Measurements from ENCODE around the gene ABCC1. TPM values are rescaled to one million over a fixed set of nuclear protein-coding genes. Genes with fewer than 3 reads are reported as not detected.

Gene ABCC1
- total and polyA plus RNA-seq, 3 donors from 2014 or later = 54.7 to 90.6 (median 88.0) TPM

DNA sequence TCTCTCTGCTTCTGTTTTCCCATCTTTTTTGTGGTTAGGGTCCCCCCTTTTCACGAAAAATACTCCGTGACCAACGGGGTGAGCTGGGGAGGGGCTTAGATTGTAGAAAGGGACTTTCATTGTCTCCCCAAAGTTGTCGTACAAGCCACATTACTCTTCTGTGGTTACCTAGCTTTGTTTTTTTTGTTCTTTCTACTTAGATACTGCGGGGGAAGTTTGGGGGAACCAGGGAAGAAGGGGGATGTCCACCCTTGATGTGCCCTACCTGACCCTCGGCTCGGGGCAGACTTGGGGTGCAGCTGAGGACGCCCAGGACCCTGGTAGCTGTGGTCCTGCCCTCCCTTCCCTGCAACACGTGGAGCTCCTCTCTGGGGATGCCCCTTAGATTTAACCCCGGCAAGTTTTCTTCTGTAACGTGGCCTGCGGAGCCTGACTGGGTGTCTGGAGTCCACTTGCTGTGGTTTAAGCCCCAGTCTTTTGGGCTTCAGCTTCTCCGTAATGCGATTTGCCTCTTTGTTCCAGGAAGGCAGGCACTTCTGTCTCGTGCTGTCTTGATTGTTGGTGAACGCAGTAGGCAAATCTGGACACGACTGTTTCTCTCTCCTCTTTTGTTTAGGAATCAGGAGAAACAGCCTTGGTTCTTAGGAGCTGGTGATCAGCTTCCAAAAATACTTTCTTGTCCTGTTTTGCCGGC lies 892 bp downstream of the ABCC1 start:
- no peaks in the 10 kb centered on the region for H3K27me3 ChIP-seq
- DNase-seq = peak; percentile 65
- H3K9me3 ChIP-seq = no peaks in the 10 kb centered on the region
- intact Hi-C loops (cut with DNase I; ENCODE audit: low total_unique reads) = no loop called here
- TF ChIP-seq POLR2A (IDR thresholded peaks at IDR 0.05) = no peak
- TF ChIP-seq, protein P1, sequence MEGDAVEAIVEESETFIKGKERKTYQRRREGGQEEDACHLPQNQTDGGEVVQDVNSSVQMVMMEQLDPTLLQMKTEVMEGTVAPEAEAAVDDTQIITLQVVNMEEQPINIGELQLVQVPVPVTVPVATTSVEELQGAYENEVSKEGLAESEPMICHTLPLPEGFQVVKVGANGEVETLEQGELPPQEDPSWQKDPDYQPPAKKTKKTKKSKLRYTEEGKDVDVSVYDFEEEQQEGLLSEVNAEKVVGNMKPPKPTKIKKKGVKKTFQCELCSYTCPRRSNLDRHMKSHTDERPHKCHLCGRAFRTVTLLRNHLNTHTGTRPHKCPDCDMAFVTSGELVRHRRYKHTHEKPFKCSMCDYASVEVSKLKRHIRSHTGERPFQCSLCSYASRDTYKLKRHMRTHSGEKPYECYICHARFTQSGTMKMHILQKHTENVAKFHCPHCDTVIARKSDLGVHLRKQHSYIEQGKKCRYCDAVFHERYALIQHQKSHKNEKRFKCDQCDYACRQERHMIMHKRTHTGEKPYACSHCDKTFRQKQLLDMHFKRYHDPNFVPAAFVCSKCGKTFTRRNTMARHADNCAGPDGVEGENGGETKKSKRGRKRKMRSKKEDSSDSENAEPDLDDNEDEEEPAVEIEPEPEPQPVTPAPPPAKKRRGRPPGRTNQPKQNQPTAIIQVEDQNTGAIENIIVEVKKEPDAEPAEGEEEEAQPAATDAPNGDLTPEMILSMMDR (IDR thresholded peaks at IDR 0.05) = no peak
- peak overlapping the region; percentile 78 to 81 for H3K4me3 ChIP-seq
- 0% methylated on average over 18 of the region's 18 CpGs for WGBS, 2 donors
- no peaks in the 10 kb centered on the region for H3K36me3 ChIP-seq (ENCODE audit: low read depth, missing control alignments)
- H3K4me1 ChIP-seq = peaks cover 29% of the 10 kb centered on the region
- H3K27ac ChIP-seq = peak overlapping the region; percentile 86 to 91

DNA sequence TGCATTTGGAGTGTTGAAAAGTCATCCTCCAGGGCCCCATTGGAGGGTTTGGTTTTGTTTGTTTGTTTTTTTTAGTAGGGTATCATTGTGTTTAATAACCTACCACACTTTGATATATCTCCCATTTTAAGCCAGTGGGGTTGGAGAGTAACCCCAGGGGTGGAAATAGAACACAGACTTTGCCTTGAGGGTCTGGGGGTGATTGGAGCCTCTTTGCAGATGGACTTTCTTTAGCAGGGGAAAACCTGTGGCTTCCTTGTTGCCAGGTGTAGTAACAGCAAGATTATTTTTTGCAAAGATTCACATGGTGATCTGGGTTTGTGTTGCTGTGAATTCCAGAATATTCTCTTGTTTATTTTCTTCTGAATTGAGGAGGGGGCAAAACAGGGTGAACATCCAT lies 1.5 kb downstream of the ABCC1 start:
- DNase-seq = no peak
- Histone ChIP-seq H3K36me3 (ENCODE audit: low read depth, missing control alignments) (no peaks in the 10 kb centered on the region), H3K9me3 (no peaks in the 10 kb centered on the region), H3K27me3 (no peaks in the 10 kb centered on the region), H3K4me1 (peaks cover 29% of the 10 kb centered on the region), H3K27ac (peak overlapping the region; percentile 86 to 91), H3K4me3 (peak overlapping the region; percentile 78 to 81)
- intact Hi-C loops (cut with DNase I; ENCODE audit: low total_unique reads) = no loop called here
- no peak for TF ChIP-seq POLR2A (IDR thresholded peaks at IDR 0.05)
- TF ChIP-seq, protein P1 (IDR thresholded peaks at IDR 0.05) = no peak

- H3K9me3 ChIP-seq = no peaks in the 10 kb centered on the region
- DNase-seq = peak; percentile 70
- H3K27ac ChIP-seq = peak overlapping the region; percentile 71 to 91
- 53 to 60% methylated on average over 8 of the region's 8 CpGs for WGBS, 2 donors
- intact Hi-C loops (cut with DNase I; ENCODE audit: low total_unique reads) = no loop called here
- H3K4me3 ChIP-seq = no peak overlapping the region
- H3K36me3 ChIP-seq (ENCODE audit: low read depth, missing control alignments) = no peaks in the 10 kb centered on the region
- H3K4me1 ChIP-seq = peaks cover 29% of the 10 kb centered on the region
- TF ChIP-seq, protein P1 (IDR thresholded peaks at IDR 0.05) = no peak
- TF ChIP-seq POLR2A (IDR thresholded peaks at IDR 0.05) = no peak
- no peaks in the 10 kb centered on the region for H3K27me3 ChIP-seq
Observed at GRCh38 chr16:15951852-15952251, 2.4 kb downstream of the ABCC1 start.

DNA sequence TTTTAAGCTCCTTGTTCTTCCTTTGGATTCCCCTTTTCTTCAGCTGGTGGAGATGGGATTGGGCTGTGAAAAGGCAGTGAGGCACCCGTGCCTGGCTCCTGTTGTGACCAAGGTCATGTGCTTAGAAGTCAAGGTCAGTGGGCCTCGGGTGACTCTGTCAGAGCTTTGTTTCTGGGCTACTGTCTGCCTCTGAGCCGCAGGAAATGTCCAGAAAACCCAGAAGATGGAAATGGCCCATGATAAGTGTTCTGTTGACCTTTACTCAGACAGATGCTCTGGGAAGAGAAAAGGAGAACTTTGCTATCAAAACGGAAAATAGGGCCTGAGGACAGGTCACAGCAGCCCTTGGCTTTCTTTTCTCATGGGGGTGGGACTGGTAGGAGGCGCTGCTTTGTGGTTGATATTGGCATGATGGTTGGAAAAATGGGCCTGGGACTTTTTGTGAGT lies 2.9 kb downstream of the ABCC1 start:
- H3K27ac ChIP-seq = peak overlapping the region; percentile 71 to 91
- DNase-seq = no peak
- no peak overlapping the region for H3K4me3 ChIP-seq
- intact Hi-C loops (cut with DNase I; ENCODE audit: low total_unique reads) = no loop called here
- 37 to 39% methylated on average over 5 of the region's 5 CpGs for WGBS, 2 donors
- H3K27me3 ChIP-seq = no peaks in the 10 kb centered on the region
- peaks cover 29% of the 10 kb centered on the region for H3K4me1 ChIP-seq
- H3K36me3 ChIP-seq (ENCODE audit: low read depth, missing control alignments) = no peaks in the 10 kb centered on the region
- no peaks in the 10 kb centered on the region for H3K9me3 ChIP-seq
- TF ChIP-seq, protein P1 (IDR thresholded peaks at IDR 0.05) = no peak
- no peak for TF ChIP-seq POLR2A (IDR thresholded peaks at IDR 0.05)

DNA sequence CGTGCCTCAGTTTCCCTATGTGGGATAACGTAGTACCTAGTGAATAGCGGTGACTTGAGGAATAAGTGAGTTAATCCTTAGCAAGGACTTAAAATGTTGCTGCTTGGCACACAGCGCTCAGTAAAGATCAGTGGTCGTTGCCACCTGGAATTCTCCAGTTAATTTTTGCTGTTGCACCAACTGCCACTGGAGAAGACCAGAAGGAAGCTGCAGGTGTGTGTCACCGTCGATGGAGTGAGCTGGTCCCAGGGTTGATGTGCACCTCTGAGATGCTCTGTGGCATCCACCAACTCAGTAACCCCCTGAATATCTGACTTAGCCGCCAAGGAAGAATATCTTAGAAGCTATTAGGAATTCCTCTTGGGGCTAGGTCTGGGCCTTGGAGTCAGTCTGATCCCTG lies 4.1 kb downstream of the ABCC1 start:
- intact Hi-C loops (cut with DNase I; ENCODE audit: low total_unique reads) = no loop called here
- Histone ChIP-seq H3K27me3 (no peaks in the 10 kb centered on the region), H3K9me3 (no peaks in the 10 kb centered on the region), H3K4me3 (no peak overlapping the region), H3K4me1 (peaks cover 29% of the 10 kb centered on the region), H3K36me3 (ENCODE audit: low read depth, missing control alignments) (no peaks in the 10 kb centered on the region), H3K27ac (peak overlapping the region in 1 of 2 donors; percentile 91)
- TF ChIP-seq, protein P1 (IDR thresholded peaks at IDR 0.05) = no peak
- no peak for TF ChIP-seq POLR2A (IDR thresholded peaks at IDR 0.05)
- no peak for DNase-seq
- WGBS, 2 donors = 73 to 94% methylated on average over 8 of the region's 8 CpGs
